HG03103 (cell line): Measurements from ENCODE around the gene CYP1A1.
"Not testable (repeated sequence)": the region's sequence is repeated elsewhere in the genome, so short reads cannot be mapped to it uniquely, and the experiment has no call there.

Experiments
- ATAC-seq: cut with Tn5 transposase; IDR thresholded peaks from one replicate; pipeline ENCODE4 v1.9.1; 2021; ENCODE audit warnings: low read depth; ENCODE audit not compliant: unreplicated experiment

CYP1A1 gene

DNA sequence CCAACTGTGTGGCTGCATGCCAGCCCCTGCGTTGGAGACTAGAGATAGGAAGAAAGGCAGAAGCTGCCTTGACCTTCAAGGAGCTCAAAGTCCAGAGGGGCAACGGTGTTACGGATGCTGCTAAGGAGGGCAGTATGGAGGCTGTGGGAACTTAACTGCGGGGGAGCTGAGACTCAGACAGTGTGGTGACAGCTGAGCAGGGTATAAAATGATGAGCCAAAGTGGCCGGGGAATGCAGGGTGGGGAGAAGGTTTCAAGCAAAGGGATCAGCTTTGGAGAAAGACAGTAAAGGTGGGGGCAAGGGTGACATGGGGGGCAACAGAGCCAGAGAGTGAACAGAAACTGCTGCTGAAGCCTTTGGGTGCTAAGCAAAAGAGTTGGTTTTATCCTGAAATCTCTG lies 17.1 kb upstream of the CYP1A1 start:
- no peak for ATAC-seq

- ATAC-seq: not testable (repeated sequence)
Measured at GRCh38 chr15:74738239-74738638, 12.9 kb upstream of the CYP1A1 start.

DNA sequence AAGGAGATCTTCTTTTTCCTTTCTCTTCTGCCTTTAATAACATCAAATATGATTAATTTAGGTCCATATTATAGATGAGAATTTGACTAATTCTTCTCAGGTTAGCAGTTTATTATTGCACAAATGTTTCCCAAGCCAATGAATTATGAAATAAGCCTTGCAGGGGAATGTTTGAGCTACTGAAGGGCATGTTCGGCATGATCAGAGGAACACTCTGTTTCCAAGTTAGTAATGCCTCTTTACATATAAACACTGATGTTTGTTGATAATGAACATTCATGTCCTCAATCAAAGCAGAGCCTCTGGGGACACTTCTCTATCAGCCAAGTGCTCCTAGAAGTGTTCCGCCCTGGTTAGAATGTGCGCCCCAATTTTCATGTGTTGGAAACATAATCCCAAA lies 10.0 kb upstream of the CYP1A1 start:
- no peak for ATAC-seq

- ATAC-seq: no peak
Measured at GRCh38 chr15:74733269-74733668, 7.9 kb upstream of the CYP1A1 start.

GRCh38 chr15:74732846-74733245 lies 7.5 kb upstream of the CYP1A1 start:
- no peak for ATAC-seq

- ATAC-seq: no peak
Measured at GRCh38 chr15:74730619-74731316, 5.4 kb upstream of the CYP1A1 start.

- not testable (repeated sequence) for ATAC-seq
Measured at GRCh38 chr15:74729372-74729771, 4.0 kb upstream of the CYP1A1 start.

DNA sequence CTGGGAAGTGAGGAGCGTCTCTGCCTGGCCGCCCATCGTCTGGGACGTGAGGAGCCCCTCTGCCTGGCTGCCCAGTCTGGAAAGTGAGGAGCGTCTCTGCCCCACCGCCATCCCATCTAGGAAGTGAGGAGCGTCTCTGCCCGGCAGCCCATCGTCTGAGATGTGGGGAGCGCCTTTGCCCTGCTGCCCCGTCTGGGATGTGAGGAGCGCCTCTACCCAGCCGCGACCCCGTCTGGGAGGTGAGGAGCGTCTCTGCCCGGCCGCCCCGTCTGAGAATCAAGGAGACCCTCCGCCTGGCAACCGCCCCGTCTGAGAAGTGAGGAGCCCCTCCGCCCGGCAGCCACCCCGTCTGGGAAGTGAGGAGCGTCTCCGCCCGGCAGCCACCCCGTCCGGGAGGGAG lies 3.4 kb upstream of the CYP1A1 start:
- ATAC-seq: not testable (repeated sequence)

DNA sequence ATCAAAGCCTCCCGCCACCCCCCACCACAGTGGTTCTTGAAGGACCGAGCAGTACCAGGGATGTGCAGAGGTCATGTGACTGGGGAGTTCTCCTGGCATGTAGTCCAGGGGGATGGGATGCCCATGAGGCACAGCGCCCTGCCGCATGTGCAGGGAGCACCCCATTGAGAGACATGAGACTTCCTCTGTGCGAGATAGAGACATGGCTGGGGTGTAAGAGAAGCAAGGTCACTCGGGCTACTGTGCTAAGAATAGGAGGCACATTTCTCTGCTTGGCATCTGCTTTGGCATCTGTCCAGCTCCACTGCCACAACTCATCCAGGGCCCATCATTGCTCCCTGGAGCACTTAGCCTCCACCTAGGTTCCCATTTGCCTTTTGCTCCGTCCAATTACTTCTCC lies 2.4 kb upstream of the CYP1A1 start:
- no peak for ATAC-seq

DNA sequence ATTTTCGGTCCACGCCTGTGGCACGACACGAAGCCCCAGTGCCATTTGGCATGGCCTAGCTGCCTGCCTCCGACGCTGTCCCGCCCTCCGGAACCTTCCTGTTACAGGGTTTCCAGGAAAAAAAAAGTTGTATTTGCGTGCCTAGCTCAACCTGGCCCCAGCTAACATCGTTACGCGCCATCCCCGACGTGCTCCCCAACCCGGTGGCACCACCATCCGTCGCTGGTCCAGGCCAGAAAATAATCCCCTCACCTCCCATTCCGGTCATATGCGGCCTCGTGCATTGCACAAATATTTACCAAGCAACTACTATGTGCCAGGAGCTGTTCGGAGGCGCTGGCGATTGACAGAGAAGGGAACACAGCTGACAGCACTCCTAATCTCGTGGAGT lies 1.4 kb upstream of the CYP1A1 start:
- no peak for ATAC-seq

DNA sequence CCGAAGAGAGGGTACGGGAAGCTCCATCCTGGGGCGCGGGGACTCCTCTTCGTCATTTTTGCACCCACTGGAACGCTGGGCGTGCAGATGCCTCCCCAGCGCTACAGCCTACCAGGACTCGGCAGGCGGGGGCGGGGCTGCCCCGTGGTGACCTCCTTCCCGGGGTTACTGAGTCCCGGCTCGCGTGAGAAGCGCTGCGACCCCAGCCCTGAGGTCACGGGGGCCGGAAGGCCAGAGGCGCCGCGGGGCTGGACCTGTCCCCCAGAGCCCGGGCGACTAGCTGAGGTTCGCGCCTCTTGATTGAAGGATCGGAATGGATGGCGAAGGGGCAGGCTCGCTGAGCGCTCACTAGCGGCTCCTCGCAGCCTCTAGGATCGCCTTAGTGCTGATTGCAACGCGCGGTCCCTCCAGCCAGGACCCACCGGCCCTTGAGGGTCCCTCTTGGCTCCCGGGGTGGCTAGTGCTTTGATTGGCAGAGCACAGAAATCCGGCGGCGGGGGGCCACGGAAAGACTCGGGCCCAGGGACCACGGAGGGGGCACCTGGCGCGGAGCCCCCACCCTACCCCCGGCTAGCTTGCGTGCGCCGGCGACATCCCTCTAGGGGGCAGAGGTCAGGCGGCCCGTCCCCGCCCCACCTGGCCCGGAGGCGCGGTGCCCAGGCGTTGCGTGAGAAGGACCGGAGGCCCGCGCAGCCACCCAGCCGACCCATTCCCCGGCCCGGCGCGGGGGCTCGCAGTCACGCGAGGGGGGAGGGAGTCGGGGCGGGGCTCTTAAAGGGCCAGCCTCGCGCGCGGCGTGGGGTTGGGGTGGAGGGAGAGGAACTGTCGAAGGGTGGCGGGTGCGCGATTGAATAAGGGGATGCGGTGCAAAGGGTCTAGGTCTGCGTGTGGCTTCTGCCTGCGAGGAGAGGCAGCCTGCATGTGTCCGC lies 781 bp upstream of the CYP1A1 start:
- no peak for ATAC-seq

DNA sequence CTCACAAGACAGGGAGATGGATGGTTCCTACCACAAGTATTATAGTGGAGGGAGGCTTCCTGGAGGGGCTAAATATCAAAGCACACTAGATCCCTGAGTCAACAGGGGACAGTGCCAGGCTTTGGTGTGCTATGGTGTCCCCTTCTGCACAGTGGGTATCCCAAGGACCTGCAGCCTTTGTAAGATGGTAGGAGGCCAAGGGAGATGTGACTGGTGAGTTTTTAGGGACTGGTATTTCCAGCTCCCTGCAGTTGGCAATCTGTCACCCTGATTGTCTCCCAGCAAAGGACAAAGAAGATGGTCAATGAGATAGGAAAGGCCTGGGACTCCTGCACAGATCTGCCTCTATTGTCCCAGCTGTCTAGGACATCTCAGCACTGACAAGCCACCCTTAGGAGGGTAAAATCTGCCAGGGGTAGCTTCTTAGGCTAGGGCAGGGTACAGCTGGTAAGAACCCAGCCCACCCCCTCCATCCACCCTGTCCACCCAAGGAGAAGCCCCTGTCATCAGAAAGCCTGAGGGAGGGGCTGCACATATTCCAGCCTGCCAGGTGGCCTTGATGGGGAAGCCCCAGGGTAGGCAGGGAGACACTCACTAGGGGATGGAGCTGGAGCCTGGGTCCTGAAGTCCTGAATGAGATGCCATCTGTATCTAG lies 631 bp downstream of the CYP1A1 start:
- ATAC-seq: no peak

DNA sequence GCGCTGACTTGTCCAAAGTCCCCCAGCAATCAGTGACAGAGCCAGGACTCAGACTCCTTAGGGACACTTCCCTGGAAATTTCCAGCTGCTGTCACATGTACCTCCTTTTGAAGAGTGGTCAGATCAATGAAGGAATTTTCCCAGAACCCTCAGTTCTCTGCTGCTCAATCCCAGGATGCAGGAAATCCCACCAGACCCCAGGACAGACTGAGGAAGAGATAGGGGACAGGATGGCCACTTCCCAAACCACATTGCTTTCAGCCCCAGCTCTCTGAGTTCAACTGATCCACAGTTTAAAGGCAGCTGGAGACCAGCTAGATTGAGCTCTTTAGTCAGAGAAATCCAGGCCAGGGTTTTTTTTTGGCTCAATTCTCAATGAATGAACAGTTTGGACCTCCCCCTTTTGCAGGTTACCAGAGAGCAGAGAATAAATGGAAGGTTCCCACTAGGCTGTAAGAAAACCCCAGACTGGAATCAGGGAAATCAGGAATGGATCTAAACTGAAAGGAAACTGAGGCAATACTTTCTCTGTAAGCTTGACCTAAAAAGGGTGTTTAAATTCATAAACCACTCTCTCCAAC lies 1.5 kb downstream of the CYP1A1 start:
- ATAC-seq: no peak

- no peak for ATAC-seq
Measured at GRCh38 chr15:74723187-74723586, 2.1 kb downstream of the CYP1A1 start.

DNA sequence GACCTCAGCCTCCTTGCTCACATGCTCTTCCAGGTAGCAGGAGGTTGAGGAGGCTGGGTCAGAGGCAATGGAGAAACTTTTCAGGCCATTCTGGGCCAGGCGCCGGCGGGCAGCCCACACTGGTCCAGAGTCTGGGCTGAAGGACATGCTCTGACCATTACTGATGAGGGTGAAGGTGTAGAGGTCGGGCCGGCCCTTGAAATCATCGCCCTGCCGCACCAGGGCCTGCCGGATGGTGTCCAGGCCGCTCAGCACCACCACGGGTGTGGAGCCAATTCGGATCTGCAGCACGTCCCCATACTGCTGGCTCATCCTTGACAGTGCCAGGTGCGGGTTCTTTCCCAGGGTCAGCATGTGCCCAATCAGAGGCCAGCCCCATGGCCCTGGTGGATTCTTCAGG lies 2.7 kb downstream of the CYP1A1 start:
- no peak for ATAC-seq

- ATAC-seq: no peak
Measured at GRCh38 chr15:74716651-74717050, 8.7 kb downstream of the CYP1A1 start.

DNA sequence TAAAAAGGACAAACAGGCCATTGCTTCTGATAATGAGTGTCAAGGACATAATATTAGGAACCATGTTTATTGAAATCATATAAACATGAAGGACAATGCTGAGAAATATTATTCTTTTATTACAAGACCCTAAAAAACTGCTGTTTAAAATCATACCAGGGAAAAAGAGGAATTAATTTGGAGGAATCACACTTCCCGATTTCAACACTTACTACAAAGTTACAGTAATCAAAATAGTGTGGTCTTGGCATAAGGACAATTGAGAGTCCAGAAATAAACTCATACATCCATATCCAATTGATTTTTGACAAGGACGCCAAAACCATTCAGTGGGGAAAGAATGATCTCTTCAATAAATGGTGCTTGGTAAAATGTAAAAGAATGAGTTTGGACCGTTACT lies 13.0 kb downstream of the CYP1A1 start:
- no peak for ATAC-seq

DNA sequence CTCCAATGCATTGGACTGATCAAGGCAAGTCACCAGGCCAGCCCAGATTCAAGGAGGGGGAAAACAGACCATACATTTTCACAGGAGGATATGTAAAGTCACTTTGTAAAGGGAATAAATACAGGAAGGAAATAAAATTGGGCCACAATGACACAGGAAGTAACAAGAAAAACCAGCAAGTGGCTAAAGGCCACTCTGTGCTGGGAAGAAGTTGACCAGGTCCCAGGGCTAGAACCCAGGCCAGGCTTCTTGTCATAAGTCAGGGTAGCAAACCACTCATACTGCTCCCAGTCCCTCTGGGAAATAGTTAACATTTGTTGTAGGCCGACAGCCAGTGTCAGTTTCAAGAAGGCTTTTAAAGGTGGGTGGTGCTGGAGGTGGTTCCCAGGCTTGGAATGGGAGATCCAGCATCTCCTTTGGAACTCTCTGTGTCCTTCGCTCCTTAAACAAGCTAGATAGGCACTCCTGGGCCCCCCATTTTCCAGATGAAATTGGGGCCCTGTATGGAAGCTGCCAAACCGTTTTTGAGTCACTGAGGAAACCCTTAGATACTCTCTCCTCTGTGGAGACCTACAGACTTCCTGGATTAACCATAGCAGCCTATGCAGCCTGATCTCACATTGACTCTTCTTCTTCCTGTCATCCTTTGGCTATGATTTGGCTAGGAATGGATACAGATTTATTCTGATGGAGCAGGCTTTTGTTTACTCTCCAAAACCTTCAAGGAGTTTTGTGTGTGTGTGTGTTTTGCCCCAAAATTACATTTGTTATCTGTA lies 14.8 kb downstream of the CYP1A1 start:
- no peak for ATAC-seq

DNA sequence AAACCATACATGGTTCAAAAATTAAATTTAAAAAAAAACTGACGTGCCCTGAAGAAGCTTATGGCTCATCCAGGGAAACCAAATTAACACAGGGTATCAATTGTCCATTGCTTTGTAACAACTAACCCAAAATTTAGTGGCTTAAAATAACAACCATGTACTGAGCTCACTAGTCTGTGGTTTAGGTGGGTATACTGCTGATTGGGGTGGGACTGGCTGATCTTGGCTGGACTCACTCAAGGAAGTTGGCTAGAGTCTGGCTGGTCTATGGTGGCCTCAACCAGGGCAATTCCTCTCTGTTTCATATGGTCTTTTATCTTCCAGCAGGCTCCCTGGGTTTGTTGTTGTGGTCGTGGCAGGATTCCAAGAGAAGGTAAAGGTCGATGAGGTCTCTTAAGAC lies 15.4 kb downstream of the CYP1A1 start:
- no peak for ATAC-seq

GRCh38 chr15:74709011-74709410 lies 16.3 kb downstream of the CYP1A1 start:
- ATAC-seq: no peak
